Stimulated activated CD8-positive, alpha-beta memory T cell treated with anti-CD3 and anti-CD28 coated beads, Interleukin-4, amount 100 ng/mL, for 1 hour (primary cell): ENCODE results near the gene UNCX.
"Not testable (repeated sequence)": the region's sequence is repeated elsewhere in the genome, so short reads cannot be mapped to it uniquely, and the experiment has no call there.

Experiments used
- DNase-seq, 2 donors: peaks; one replicate each; pipeline ENCODE4 v3.0.0-alpha.2; 2020; ENCODE audit warnings: low read depth in 2 of 2, low spot score in 1 of 2

Gene UNCX

DNA sequence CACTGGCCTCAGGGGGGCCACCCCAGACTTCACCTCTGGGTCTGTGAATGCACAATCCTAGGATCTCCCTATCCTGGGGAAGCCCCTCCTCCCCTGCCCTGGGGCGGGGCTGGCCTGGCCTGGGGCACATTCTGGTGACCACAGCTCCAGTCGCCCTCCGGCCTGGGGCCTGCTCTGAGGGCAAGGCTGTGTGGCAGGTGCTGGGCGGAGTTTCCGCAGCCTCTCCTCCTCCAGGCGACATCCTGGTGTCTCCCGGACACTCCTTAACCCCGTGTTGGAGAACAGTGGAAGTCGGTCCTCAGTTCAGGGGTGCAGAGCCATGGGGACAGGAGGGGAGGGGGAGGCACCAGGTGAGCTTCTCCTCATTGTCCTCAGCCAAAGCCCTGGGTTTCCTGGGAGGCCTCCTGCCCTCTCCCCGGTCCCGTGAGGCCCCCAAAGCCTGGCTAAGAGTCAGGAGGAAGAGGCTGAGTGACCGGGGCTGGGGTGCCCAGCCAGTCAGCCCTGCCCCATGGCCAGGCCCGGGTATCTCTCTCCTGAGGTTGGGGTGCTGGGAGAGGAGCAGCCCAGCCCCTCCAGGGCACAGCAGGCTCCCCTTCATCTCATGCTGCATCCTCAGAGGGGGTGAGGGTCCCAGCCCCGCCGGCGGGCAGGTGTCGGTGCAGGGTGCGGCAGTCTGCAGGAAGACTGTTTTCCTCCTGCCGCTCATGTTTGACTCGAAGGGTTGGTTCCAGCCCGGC is 22.6 kb downstream of the UNCX start:
- DNase-seq = no peak

DNA sequence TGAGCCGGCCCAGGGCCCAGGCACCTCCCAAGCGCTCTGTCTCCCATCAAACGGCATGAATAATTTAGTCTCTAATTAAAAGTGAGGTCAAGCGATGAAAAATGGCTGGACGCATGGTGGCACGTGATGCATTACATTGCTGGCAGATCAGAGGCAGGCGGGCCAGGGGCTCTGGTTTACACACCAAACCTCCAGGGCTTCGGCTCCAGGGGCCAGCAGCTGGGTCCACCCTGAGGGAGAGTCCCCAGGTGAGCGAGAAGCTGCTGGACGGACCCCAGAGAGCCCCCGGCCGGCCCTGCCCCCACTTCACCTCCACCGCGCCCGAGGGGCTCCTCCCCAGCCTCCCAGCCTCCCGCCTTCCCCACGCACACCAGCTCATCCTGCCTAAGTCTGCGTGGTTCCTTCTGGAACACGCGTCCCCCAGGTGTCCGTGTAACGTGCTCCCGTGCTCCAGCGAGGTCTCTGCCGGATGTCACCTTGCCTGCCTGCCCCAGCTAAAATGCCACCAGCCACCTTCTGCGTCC is 23.2 kb downstream of the UNCX start:
- DNase-seq = no peak

GRCh38 chr7:1256621-1257020 is 23.9 kb downstream of the UNCX start:
- no peak for DNase-seq

DNA sequence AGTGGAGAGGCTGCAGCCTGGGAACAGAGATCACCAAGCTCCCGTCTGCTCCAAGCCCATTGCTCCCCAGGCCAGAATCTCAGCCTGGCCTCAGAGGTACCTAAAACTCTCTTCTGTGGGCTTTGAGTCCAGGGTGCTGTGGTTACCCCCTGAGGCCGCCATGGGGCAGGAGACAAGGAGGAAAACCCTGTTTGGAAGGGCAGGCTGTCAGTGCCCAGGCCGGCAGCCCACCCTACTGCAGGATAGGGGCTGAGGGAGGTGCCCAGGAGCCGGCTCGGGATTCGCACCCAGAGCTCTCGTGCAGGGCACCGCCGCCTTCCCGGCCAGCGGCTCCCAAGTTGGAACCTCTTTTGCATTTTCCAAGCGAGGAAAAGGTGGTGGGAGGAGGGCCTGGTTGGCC is 24.5 kb downstream of the UNCX start:
- no peak for DNase-seq

DNA sequence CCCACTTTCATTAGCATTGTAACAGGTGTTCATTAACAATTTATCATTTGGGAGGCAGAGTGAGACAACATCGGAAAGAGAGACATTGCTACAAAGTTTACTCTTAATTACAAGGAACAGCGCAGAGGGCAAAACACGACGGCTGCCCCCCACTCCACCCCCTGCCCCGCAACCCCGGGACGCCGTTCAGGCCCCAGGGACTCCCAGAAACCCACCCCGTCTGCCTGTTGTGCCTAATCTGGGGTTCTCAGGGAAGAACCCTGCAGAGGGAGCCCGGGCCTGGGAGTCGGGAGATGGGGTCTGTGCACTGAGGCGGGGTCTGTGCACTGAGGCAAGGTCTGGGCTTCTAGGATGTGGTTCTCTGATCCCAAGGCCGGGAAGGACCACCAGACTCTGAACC is 25.2 kb downstream of the UNCX start:
- no peak for DNase-seq

DNA sequence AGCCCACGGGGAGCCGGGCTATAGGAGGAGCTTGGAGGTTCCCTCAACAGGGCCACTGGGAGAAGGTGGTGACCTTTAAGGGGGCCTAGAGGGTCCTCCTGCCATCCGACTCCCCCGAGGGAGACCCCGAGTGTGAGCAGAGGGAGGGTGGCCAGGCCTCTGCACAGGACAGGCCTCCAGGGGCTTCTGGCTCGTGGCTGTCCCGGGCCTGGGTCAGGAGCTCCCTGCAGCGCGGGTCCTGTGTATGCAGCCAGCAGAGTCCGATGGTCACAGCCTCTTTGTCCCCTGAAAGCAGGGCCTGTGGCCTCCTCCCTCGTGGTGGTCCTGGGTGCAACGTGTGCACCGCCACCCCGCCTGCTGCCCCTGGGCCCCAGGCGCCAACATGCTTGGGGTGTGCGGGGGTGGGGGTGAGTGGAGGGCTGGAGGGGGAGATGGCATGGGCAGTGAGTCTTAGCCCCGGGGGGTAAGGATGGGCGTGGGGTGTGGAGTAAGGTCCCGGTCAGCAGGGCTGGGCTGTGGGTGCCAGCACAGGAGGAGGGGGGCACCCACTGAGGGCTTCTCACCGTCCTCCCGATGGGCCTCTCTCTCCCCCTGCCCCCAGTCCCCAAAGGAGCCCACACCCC is 27.1 kb downstream of the UNCX start:
- no peak for DNase-seq

- no peak for DNase-seq
Observed at GRCh38 chr7:1260244-1260635, 27.6 kb downstream of the UNCX start.

DNA sequence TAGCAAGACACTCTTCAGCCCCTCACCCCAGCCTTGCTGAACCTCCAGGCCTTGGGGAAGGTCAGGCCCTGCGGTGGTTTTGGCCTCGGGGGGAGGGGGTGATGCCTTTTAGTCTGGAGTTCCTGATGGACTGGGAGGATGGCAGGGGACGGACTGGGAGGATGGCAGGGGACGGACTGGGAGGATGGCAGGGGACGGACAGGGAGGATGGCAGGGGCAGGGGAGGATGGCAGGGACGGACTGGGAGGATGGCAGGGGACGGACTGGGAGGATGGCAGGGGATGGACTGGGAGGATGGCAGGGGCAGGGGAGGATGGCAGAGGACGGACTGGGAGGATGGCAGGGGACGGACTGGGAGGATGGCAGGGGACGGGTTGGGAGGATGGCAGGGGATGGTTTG is 28.4 kb downstream of the UNCX start:
- not testable (repeated sequence) for DNase-seq

DNA sequence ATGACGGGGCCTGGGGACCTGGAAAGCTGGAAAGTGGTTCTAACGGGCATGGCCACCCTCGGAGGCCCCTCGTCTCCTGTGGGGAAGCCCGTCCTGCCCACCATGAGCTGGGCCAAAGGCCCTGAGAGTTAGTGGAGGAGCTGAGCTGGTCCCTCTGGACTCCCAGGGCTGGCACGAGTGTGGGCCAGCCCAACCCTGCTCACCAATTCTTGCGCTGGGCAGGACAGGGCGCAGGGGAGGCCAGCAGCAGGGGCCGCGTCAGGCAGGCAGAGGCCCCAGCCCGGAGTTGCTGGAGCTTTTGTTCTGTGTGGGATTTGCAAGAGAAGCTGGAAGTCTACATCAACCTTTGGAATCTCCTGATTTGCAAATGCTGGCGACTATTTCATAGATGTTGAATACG is 29.8 kb downstream of the UNCX start:
- no peak for DNase-seq

DNA sequence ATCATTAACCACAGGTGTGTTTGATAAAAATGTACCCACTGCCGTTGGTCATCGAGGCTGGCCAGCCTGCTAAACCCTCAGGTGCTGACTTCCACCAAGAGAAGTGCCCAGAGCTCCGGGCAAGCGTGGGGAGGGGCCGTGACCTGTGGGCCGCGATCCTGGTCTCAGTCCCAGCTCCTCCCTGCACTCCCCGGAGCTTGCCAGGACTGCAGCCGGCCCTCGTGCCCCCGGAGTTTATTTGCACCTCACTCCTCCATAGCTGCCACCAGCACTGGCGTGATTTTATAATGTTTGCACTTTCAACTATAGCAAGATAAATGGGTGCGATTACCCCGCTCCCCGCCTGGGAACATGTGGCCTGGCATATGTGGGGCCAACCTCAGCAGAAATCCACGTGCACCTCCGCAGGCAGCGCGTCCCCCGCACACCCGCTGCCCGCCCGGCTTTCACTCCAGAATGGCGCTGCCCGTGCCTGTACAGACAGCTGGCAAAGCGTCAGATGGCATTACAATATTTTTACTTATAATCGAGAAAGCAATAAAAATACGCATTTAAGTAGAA is 30.8 kb downstream of the UNCX start:
- no peak for DNase-seq

DNA sequence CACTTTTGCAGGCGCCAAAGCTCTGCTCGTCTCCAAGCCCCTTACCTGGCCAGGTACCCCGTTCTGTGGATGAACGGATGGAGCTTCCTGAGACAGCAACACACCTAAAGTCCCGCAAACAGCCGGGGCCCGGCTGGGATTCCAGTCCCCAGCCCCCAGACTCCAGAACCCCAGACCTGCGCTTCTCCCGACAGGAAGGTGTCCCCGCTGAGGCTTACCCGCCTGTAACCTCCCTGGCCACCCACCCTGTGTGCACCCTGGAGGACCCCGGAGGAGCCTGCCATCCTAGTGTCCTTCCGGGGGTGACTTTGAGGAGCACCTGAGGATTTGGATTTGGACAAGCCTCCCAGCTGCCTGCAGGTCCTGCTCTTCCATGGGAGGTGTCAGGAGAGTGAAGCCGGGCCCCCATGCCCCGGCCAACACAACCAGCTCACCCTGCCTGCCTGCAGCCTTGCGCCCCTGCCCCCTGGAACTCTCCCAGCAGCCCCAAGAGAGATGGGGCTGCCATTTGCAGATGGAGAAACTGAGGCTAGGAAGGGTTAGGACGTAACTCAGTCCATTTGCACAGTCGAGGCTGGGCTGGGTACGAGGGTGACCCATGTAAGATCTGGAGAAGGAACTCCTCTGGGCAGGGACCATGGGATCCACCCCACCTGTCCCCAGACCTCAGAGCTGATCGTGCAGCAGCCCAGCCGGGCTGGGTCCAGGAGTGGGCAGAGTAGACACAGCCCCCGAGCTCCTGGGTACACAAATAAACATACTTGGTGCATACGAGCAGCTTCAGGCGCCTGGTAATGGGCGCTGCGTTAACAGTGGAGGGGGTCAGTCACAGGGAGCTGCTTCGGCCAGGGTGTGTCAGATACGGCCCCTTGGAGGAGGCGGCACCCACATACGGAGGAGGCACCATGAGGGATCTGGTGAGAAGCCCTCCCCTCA is 31.9 kb downstream of the UNCX start:
- DNase-seq = no peak

DNA sequence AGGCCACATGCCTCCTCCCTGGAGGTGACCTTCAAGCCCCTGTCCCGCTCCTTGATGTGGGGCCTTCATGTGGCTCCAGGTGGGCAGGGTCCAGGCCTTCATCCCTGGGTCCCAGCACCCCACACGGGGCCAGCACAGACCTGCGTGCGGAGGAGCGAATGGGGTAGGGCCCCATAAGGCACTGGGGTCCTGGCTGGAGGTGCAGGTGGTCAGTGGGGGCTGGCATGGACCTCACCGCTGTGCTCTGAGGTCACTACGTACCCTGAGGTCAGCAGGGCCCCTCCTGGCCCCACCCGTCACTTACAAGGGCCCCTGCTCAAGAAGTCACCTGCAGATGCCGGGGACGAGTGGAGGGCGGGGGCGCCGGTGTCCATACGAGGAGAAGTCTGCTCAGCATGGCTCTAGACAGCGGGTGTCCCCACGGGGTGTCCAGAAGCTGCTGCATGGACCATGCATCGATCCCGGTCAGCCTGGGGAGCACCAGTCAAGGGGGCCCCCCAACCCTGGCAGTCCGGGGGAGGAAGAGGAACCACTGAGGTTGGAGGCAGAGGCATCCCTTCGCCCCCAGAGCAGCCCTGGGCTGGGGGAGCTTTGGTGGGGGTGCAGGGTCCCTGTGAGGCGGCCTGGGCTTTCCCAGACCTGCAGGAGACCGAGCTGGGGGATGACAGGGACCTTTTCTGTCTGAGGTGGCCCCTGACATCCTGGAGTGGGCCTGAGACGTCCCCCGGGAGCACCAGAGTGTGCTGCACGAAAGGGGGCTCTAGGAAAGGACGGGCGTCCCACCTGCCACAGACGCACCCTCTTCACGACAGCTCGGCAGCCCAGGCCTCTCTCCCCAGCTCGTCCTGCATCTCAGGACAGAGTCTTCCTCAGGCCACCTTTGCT is 34.6 kb downstream of the UNCX start:
- no peak for DNase-seq

DNA sequence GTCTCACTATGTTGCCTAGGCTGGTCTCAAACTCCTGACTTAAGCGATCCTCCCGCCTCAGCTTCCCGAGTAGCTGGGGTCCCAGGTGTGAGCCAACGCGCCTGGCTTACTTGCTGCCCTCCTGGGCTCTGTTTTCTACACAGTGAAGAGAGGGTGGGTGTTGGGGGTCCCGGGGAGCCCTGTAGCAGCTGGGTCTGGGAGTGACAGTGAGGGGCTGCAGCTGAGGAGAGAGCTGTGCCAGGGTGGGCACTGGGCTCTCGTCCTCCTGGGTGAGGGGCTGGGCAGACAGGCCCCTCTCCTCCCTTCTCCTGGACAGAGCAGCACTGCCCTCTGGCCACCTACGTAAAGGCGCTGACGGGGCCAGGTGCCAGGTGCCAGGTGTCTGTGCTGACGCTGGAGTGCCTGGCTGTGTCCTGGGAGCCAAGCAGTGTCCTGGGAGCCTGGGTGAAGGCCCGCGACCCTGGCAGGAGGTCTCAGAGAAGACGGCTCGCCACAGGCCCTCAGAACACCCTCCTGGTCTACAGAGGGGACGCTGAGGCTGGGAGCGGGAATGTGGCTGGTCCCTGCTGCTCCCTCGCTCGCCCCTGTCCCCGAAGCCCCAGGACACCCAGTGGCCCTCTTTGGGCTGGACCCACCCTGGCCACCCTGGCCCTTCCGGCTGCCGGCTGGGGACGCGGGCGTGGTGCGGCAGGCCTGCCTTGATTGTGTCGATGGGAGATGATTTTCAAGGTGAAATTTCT is 35.6 kb downstream of the UNCX start:
- no peak for DNase-seq

DNA sequence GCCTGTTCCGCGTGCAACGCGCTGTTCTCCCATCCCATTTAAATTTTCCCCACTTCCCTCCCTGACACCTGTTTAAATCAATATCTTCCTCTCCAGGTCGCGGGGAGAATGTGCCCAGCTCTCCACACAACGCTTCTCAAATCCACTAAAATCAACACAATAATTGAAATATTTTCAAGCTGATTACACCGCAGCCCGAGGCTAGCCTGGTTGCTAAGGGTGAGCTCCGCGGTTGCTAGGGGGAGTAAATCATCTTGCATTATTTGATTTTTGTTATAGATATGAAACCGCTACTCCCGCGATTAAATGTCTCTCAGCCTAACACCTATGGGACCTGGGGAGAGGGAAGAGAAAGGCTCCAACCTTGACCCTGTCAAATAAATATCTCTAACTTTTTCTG is 36.2 kb downstream of the UNCX start:
- no peak for DNase-seq

- no peak for DNase-seq
Observed at GRCh38 chr7:1269336-1269890, 36.7 kb downstream of the UNCX start.

DNA sequence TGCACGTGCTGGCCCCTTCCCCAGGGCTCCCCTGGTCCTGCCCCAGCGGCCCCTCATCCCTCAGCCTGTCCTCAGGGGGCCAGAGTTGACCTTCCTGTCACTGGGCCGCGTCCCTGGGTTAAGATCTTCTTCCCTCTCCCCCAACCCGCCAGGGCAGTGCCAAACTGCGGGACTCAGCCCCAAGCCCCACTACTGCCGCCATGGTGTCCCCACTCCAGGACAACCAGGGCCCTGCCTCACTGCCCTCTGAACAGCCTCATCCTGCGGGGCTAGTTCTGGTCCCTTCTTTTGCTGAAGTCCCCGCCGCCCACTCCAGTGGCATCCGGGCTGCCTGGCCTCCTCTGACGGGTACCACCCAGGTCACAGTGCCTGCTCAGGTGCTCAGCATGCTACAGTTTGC is 37.5 kb downstream of the UNCX start:
- DNase-seq = no peak

DNA sequence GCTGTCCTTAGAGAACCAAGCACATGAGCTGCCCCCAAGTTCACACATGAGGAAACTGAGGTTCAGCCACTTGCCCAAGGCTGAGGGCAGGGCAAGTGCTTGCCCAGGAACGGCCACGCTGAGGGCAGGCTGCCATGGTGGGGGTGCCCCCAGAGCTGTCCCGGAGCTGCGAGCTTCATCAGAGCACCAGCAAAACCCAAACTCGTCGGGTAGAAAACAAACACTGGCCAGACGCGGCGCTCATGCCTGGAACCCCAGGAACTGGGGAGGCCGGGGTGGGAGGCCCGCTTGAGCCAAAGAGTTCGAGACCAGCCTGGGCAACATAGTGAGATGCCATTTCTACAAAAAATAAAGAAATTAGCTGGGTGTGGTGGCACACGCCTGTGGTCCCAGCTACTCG is 38.4 kb downstream of the UNCX start:
- DNase-seq = no peak

- DNase-seq = no peak
Observed at GRCh38 chr7:1271656-1272055, 39.0 kb downstream of the UNCX start.

- DNase-seq = not testable (repeated sequence)
Observed at GRCh38 chr7:1272136-1272535, 39.5 kb downstream of the UNCX start.
